Peyer's patch (tissue), 4 donors: ENCODE measurements around the gene ANTKMT.

Experiments used
- POLR2A ChIP-seq, 2 donors: fragments of 450-650 bp; IDR thresholded peaks; one replicate each; pipeline ENCODE4 v1.5.1; 2017; ENCODE audit warnings: antibody characterized with exemption in 2 of 2, mild to moderate bottlenecking in 2 of 2, moderate library complexity in 2 of 2
- TF ChIP-seq, protein P1 (sequence below), 6 experiments: fragments of 450-650 bp in 4 of 6; fragments of 200-600 bp in 2 of 6; sonication (generic) in 1 of 6; IDR thresholded peaks; one replicate each; pipeline ENCODE4 v1.5.1; 2017 to 2019; ENCODE audit warnings: antibody characterized with exemption in 6 of 6, mild to moderate bottlenecking in 3 of 6, moderate library complexity in 1 of 6

DNA sequence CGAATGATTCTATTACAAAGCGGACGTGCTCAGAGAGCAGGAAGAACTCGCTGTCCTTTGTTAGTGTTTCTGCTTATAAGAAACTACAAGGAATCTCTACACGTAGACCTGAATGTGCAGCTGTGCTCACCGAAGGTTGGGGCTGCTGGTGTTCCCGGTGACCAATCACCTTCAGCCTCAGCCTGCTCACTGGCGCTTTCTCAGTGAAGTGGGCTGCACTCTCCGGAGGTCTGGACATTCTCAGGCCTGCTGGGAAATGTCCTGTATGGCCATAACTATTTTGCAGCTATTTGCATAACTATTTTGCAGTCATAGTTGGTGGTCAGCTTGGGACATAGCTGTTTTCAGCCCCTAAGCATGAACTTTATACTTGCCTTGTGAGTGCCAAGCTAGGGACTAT lies 29.5 kb downstream of the ANTKMT start:
- TF ChIP-seq, protein P1, sequence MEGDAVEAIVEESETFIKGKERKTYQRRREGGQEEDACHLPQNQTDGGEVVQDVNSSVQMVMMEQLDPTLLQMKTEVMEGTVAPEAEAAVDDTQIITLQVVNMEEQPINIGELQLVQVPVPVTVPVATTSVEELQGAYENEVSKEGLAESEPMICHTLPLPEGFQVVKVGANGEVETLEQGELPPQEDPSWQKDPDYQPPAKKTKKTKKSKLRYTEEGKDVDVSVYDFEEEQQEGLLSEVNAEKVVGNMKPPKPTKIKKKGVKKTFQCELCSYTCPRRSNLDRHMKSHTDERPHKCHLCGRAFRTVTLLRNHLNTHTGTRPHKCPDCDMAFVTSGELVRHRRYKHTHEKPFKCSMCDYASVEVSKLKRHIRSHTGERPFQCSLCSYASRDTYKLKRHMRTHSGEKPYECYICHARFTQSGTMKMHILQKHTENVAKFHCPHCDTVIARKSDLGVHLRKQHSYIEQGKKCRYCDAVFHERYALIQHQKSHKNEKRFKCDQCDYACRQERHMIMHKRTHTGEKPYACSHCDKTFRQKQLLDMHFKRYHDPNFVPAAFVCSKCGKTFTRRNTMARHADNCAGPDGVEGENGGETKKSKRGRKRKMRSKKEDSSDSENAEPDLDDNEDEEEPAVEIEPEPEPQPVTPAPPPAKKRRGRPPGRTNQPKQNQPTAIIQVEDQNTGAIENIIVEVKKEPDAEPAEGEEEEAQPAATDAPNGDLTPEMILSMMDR (IDR thresholded peaks at IDR 0.05) = no peak
- no peak for TF ChIP-seq POLR2A (IDR thresholded peaks at IDR 0.05)
